Measurements from ENCODE around the gene RACGAP1.
"Not testable (repeated sequence)": the region's sequence is repeated elsewhere in the genome, so short reads cannot be mapped to it uniquely, and the experiment has no call there.

Gene RACGAP1

DNA sequence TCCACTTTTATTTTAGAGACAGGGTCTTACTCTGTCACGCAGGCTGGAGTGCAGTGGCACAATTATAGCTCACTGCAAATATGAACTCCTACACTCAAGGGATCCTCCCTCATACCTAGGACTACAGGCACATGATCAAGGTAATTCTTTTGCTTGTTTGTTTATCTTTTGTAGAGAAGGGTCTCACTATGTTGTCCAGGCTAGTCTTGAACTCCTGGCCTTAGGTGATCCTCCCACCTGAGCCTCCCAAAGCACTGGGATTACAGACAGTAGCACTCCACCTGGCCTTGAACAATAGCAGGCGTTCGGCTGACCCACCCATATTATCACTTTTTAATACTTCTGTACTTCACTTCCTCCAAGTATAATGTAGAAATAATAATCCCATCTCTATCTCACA, 1.4 kb upstream of the RACGAP1 start:
- no peak for DNase-seq (ENCODE audit: low spot score)

DNA sequence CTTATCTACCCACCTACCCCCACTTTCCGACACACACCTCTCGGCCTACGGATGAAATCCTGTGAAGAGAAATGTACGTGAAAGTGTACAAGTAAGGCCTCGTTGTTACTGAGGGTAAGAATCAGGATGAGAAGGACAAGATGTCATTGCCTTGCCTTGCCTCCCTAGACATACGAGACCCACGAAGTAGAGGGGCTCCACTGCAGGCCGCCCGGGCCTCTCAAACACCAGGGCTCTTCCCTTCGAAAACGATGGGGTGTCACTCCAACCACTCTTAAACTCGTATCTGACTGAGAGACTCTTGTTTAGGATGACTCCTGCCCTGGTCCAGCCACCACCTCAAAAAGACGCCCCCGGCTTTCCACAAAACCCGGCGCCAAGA, 498 bp downstream of the RACGAP1 start:
- DNase-seq (ENCODE audit: low spot score): peak; percentile 47

DNA sequence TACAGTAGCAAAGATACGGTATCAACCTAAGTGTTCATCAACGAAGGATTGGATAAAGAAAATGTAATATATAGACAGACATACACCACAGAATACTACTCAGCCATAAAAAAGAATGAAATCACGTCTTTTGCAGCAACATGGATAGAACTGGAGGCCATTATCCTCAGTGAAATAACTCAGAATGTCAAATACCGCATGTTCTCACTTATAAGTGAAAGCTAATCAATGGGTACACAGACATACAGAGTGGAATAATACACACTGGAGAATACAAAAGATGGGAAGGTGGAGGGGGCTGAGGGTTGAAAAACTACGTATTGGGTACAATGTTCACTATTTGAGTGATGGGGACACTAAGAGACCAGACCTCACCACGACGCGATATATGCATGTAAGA, 1.1 kb downstream of the RACGAP1 start:
- DNase-seq (ENCODE audit: low spot score): no peak

DNA sequence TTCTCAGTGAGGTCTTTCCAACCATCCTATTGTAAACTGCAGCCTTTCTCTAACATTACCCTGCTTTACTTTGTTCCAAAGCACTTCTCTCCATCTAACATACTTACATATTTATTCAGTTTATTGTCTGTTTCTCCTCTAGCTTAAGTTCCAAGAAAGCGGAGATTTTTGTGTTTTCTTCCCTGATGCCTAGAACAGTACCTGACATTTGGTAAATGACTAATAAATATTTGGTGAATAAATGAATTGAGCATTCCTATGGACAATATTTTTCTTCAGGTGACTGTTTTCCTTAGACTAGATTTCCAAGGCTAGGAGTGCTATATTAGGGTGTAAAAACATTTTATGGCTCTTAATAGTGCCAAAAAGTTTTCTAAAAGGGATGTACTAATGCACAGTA, 2.4 kb downstream of the RACGAP1 start:
- DNase-seq (ENCODE audit: low spot score): no peak

DNA sequence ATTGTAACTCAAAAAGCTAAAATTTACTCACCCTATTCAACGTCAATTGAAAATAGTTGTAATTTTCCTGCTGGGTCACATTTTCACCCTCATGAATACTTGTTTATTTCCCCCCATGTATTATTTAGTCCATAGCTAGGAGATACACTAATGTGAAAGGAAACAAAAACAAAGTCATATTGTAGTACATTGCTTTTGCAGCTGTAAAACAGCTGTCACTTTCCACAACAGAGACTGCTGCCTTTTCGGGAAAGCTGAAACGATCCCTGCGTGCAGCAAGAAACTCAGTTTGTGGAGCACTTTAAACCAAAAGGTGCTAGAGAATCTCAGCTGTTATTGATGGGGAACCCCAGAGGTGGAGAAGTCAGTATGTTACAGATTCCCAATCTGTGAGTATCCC, 4.3 kb downstream of the RACGAP1 start:
- DNase-seq (ENCODE audit: low spot score): no peak

DNA sequence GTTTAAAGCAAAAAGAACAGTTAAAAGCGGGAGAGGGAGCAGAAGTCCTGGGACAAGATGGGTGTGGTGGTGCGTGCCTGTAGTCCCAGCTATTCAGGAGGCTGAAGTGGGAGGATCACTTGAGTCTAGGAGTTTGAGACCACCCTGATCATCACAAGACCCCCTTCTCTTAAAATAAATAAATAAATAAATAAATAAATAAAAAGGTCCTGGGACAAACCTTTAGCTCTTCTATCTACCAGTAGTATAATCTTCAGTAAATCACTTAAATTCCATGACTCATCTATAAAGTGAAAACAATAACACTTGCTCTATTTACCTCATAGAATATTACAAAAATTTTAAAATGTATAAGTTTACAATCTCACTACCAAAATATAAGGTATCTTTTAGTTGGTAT, 5.8 kb downstream of the RACGAP1 start:
- no peak for DNase-seq (ENCODE audit: low spot score)

DNA sequence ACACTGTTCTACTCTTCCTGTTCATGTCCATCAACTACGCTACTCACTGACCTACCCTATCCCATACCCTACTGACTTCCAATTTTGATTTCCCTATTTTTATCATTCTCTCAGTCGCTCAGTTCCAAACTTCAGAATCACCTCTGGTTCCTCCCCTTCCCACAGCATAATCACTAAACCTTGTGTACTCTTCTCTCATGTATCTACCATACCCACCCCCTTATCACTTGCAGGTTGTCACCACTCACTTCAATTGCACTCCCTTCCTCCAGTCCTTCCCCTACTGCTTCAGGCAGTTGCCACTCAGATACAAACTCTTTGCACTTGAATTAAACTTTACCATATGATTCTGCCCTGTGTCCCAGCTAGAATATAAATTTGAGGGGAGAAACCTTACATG, 6.3 kb downstream of the RACGAP1 start:
- DNase-seq (ENCODE audit: low spot score): no peak

DNA sequence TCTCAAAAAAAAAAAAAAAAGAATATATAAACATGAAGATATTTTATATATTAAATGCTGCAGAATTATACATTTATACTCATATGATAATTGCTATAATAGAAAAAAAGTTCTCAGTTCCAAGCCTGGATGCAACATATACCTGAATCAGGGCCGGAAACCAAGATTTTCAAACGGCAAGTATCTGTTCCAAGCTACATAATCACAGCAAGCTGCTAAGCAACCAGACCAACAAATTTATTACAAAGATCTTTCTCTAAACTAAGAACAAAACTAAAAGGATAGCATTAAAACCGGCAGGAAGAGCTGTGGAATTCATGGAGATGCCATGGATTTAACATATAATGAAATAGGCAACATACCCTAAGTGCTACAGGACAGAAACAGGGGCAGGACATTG, 7.1 kb downstream of the RACGAP1 start:
- no peak for DNase-seq (ENCODE audit: low spot score)

DNA sequence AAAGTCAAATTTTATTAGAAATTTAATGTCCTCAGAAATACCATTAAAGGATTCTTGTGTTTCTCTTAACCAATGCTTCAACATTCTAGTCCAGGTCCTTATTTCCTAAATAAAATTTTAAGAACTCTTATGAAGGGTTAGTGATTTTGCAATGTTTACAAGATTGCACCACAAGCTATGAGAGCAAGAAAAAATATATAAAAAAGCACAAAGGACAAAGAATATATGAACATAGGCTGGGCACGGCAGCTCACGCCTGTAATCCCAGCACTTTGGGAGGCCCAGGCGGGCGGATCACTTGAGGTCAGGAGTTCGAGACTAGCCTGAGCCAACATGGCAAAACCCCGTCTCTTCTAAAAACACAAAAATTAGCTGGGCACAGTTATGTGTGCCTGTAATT, 7.7 kb downstream of the RACGAP1 start:
- DNase-seq (ENCODE audit: low spot score): no peak

DNA sequence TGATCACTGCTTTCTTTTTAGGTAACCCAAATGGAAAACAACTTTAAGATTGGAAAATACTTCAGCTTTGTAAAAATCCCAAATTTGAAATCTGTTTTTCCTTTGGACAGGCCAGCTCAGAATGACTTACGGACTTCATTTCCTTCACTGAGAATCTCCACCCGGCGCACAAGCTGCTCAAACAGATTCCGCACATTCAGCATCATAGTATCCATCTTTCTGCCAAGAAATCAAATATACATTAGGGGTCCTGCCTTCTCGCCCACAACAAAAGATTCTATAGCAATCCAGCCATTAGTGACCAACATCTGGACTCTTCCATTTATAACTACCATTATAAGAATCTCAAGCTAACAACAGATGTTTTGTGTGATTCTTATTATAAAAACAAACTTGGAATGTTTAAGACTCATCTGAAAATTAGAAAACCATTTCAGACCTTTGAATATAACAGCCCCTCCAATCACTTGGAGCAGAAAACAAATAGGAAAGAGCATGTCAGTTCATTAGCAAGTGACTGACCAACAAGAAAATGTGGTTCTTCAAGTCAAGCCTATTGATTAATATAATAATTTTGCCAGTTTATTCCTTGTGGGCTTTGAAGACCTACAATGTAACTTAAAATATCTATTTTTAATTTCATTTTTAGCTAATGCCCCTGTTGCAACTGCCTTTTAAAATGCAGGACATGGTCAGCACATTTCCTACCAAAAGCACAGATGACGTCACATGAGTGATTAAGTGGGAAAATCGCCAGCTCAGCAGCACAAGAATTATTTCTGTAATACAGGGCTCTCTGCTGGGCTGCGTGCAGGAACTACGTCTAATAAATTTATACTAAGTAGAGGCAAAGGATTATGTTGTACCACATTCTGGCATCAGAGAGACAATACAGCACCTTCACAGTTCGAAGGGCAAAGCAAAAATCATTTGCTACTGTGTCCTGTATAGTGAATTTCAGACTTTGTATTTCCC, 8.5 kb downstream of the RACGAP1 start:
- DNase-seq (ENCODE audit: low spot score): peak; percentile 48

DNA sequence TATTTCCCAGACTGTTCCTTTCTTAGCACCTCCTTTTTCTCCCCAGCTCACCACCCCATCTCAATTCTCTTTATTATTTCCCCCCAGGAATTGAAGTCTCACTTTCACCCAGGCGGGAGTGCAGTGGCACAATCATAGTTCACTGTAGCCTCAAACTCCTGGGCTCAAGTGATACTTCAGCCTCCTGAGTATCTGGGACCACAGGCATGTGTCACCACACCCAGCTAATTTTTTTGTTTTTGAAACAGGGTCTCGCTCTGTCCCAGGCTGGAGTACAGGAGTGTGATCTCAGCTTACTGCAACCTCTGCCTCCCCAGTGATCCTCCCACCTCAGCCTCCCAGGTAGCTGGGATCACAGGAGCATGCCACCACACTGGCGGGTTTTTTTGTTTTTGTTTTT, 11.0 kb downstream of the RACGAP1 start:
- DNase-seq (ENCODE audit: low spot score): no peak

DNA sequence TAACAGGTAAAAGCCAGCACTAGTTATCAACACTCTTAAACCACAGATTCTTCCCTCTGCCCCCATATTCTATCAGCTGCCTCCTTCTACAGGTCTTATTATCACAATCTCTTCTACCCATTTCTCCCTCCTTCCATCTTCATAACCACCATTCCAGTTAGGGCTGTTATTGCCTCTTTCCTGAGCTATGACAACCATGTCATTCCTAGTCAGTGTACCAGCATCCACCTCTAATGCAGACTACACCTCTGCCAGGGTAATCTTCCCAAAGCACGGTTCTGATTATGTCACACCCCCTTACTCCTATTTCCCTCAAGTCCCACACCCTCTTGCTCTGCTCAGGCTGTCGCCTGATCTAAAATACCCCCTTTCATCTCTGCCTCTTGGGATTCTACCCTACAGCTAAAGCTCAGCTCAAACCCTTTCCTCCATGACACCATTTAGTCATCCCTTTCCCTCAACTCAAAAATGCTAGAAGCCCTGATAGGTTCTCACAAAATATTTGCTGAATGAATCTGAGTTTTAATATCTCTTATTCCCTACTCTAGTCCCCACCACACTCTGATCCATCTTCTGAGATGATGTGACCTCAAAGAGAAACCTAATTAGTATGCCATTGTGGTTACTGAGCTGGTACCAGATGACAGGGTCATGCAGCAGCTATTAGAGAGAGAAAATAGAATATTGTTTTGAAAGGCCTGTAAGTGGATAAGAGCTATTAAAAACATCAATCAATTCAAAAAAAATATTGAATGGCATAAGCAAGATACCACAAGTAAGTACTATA, 11.7 kb downstream of the RACGAP1 start:
- peak; percentile 37 for DNase-seq (ENCODE audit: low spot score)

DNA sequence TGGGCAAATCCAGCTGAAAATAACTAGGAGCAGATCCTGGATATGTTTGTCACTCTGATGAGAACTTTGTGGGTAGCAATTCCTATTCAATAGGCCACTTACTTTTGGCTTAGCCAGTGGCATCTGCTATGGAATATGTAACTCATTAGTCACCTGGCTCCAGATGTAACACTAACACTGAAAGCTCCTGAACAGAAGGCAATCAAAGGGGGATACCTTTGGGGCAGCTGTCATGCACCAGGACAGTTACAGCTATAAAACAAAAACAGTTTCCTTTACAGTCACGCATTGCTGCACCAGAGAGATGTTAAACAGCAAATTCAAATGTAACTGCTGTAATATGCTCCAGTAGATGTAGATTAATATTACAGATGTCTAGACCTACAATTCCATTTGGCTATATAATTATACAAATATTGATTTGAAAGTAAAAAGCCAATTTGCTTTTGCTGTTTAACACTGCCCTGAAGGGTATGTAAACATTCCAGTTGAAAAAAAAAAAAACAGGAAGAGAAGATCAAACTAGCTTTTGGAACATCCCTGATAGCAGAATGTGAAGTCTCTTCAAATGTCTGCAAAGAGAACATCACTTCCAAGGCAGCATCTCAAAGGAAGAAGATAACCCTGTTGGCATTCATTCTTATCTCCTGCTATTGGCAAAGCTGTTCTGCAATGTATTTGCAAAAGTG, 18.4 kb downstream of the RACGAP1 start:
- DNase-seq (ENCODE audit: low spot score): peak; percentile 31

DNA sequence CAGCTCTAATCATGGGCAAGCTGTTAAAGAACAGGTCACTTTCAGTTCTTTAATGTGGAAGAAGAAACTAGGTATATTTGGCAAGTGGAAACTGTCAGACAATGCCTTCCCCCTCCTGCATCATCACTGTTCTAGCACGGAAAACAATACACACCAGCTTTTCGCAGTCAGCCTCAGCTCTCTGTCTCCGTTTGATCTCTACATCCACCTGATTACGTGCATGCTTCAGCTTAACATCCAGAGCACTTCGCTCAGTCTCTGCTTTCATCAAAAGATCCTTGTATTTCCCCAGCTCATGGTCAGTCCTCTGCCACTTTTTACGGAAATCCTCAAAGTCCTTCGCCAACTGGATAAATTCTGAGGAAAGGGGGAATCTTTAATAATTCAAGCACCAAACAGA, 19.0 kb downstream of the RACGAP1 start:
- DNase-seq (ENCODE audit: low spot score): no peak

DNA sequence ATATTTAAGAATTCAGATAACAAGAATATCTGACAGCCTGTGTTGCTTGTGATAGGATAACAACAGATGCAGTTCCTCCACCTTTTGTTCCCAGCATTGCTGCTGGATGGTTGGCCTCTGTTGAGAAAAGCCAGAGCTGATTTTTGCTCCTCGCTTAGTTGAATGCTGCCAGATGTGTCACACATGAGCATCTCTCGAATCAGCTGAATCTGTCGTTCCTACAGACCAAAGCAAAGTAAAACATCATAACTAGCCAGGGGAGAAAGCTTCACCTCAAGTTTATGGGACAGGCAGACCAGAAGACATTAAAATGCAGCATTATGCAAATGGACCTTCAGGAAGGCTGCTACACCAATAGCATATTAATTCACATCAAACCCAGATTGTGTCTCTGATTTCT, 20.1 kb downstream of the RACGAP1 start:
- DNase-seq (ENCODE audit: low spot score): no peak

DNA sequence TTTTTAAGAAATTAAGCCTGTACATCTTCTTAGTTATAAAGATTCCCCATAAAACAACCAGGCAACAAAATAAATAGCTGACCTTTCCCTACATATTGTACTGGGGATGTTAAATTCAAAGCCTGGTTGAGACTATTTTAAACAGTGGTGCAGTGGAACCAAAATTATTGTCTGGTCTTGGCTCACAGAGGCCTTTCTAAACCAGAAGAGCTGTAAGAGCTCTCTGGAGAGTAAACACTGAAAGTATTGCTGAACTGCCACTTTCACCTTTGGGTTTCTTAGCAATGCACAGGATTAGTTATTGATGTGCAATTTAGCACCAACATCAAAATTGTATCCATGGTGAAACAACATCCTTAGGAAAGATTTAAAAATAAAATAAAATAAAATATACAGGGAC, 20.6 kb downstream of the RACGAP1 start:
- DNase-seq (ENCODE audit: low spot score): no peak

DNA sequence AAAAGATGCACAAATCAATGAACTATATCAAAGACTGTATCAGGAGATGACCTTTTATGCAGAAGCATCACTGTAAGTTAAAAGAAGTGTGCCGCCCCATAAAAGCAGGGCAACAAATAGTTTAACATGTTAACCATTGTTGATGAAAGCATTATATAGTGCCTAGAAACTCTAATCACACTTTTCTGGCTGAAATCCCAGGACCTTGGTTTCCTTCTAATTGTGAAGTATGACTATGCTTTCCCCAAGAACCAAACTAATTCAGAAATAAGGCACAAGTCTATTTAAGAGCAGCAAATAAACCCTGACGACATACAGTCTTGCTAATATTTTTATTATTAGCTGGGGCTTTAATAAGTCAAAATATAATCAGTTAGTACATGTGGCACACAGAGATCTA, 21.7 kb downstream of the RACGAP1 start:
- DNase-seq (ENCODE audit: low spot score): no peak

DNA sequence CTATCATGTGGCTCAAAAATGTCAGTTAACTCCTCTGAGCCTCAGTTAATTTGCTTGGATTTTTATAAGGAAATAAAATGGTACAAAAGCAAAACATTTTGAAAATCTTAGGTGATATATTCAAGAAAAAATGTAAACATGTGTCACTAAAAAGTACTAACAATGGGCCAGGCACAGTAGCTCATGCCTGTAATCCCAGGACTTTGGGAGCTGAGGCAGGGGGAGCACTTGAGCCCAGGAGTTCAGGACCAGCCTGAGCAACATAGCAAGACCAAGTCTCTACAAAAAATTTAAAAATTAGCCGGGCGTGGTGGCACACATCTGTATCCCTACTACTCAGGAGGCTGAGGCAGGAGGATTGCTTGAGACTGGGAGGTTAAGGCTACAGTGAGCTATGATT, 26.8 kb downstream of the RACGAP1 start:
- no peak for DNase-seq (ENCODE audit: low spot score)

DNA sequence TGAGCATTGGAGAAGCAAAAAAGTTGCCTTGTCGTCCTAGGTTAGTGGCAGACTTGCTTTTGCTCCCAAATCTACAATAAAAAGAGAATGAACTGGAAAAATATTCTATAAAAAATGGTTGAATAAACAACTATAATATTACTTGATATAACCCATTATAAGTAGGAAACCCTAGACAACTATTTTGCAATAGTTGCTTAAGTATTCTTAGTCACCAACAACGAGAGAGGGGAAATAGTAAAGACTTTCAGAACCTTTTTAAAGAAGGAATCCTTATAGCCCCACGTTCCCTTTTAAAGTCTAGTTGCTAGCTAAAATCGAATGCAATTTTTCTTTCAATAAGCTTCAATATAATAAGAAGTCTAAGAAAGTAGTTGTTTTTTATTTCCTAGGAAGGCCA, 35.0 kb downstream of the RACGAP1 start:
- DNase-seq (ENCODE audit: low spot score): no peak

DNA sequence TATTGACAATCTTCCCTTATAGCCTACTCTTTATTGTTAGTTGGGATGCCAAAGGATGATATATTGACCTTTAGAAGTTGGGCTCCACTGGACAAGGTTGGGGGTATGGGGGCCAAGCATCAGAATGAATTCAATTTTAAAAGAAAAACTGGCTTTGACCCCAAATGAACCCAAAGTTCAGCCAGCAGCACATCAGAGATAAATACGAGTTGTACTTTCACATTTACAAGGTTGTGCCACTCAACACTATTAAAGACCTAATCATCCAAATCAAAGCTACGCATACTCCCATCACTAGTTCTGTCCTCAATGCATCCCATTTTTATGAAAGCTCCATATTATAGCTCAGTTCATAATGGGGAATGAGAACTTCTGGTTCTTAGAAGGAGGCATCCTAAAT, 35.9 kb downstream of the RACGAP1 start:
- DNase-seq (ENCODE audit: low spot score): not testable (repeated sequence)

DNA sequence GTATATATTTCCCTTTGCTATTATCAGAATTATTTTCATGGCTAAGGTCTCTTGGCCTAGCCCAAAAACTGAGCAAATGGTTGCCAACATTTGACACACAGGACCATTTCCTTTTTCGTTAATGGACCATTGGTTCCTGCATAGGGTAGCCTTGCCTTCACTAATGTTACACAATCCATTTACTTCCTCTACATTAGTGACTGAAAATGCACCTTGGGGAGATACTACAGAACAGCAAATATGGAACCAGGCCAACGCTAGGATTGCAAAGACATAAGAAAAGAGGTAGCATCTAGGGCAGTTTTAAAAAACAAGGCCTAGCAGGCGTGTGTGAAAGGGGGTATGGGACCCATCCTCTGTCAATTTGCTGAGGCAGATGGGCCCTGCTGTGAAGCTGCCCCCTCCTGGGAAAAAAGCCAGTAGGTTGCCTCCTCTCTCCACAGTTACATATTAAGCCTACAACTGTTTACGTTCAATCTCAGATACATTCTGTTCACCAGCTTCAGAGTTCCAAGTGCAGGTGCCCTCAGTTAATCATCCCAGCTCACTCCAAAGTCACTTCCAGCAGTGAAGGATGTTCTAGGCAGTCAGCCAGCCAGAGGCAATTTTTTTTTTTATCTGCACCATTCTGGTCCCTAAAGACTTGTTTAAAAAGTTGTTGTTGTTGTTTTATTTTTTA, 37.5 kb downstream of the RACGAP1 start:
- DNase-seq (ENCODE audit: low spot score): no peak

DNA sequence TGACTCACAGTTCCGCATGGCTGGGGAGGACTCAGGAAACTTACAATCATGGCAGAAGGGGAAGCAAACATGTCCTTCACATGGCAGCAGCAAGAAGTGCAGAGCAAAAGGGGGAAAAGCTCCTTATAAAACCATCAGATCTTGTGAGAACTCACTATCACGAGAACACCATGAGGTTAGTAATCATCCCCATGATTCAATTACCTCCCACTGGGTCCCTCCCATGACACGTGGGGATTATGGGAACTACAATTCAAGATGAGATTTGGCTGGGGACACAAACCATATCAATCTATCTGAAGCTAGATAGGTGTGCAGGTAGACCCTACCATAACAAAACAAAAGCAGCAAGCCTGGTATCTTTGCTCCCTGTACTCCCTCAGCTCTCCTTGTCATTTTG, 38.8 kb downstream of the RACGAP1 start:
- not testable (repeated sequence) for DNase-seq (ENCODE audit: low spot score)
